Ectodermal cell (in vitro differentiated cells): ENCODE data around the gene LRRC3.

Experiments used
- H3K27ac ChIP-seq: 2 replicates; pipeline ENCODE4 v1.7.0; 2013; ENCODE audit warnings: mild to moderate bottlenecking, low read depth, low read length; ENCODE audit not compliant: insufficient read depth, poor library complexity, severe bottlenecking
- H3K27me3 ChIP-seq: 2 replicates; pipeline ENCODE4 v1.7.0; 2013; ENCODE audit warnings: mild to moderate bottlenecking, low read length; ENCODE audit not compliant: insufficient read depth, control insufficient read depth, poor library complexity, severe bottlenecking
- H3K36me3 ChIP-seq: one replicate; pipeline ENCODE4 v1.7.0; 2013; ENCODE audit warnings: low read length; ENCODE audit not compliant: control insufficient read depth, insufficient read depth
- H3K4me1 ChIP-seq: one replicate; pipeline ENCODE4 v1.7.0; 2013; ENCODE audit warnings: low read length; ENCODE audit not compliant: control insufficient read depth, insufficient read depth
- H3K4me3 ChIP-seq: 2 replicates; pipeline ENCODE4 v1.7.0; 2013; ENCODE audit warnings: low read depth, low read length, control low read depth; ENCODE audit not compliant: insufficient read depth
- H3K9me3 ChIP-seq: 2 replicates; pipeline ENCODE4 v1.7.0; 2013; ENCODE audit warnings: mild to moderate bottlenecking, low read length, moderate library complexity; ENCODE audit not compliant: control insufficient read depth
- WGBS, 2 experiments: methylation state at CpG; one replicate each; pipeline ENCODE4 v1.1.7; 2013; ENCODE audit warnings: missing lambda C conversion rate in 2 of 2; 5-methylcytosine and 5-hydroxymethylcytosine counted together

LRRC3 gene

GRCh38 chr21:44507673-44508425 is 52.5 kb downstream of the LRRC3 start:
- no peaks in the 10 kb centered on the region for H3K36me3 ChIP-seq
- H3K4me3 ChIP-seq = no peak overlapping the region
- peaks cover 3% of the 10 kb centered on the region for H3K27me3 ChIP-seq
- no peak overlapping the region for H3K27ac ChIP-seq
- H3K9me3 ChIP-seq = no peaks in the 10 kb centered on the region
- peaks cover 11% of the 10 kb centered on the region for H3K4me1 ChIP-seq
- WGBS, 2 experiments = 92 to 95% methylated on average over 24 to 25 of the region's 26 CpGs

- no peak overlapping the region for H3K4me3 ChIP-seq
- 93 to 94% methylated on average over 9 of the region's 9 CpGs for WGBS, 2 experiments
- no peak overlapping the region for H3K27ac ChIP-seq
- peaks cover 3% of the 10 kb centered on the region for H3K27me3 ChIP-seq
- peaks cover 11% of the 10 kb centered on the region for H3K4me1 ChIP-seq
- H3K9me3 ChIP-seq = no peaks in the 10 kb centered on the region
- H3K36me3 ChIP-seq = no peaks in the 10 kb centered on the region
Measured at GRCh38 chr21:44508426-44508710, 53.1 kb downstream of the LRRC3 start.

GRCh38 chr21:44508711-44509445 is 53.6 kb downstream of the LRRC3 start:
- H3K9me3 ChIP-seq = no peaks in the 10 kb centered on the region
- WGBS, 2 experiments = 94% methylated on average over 30 of the region's 30 CpGs
- no peak overlapping the region for H3K27ac ChIP-seq
- H3K4me1 ChIP-seq = peaks cover 11% of the 10 kb centered on the region
- peaks cover 3% of the 10 kb centered on the region for H3K27me3 ChIP-seq
- H3K4me3 ChIP-seq = no peak overlapping the region
- H3K36me3 ChIP-seq = no peaks in the 10 kb centered on the region

- no peak overlapping the region for H3K27ac ChIP-seq
- H3K27me3 ChIP-seq = peaks cover 3% of the 10 kb centered on the region
- H3K36me3 ChIP-seq = no peaks in the 10 kb centered on the region
- H3K4me3 ChIP-seq = no peak overlapping the region
- no peaks in the 10 kb centered on the region for H3K9me3 ChIP-seq
- peaks cover 11% of the 10 kb centered on the region for H3K4me1 ChIP-seq
- 92 to 93% methylated on average over 12 of the region's 12 CpGs for WGBS, 2 experiments
Measured at GRCh38 chr21:44509539-44509938, 54.2 kb downstream of the LRRC3 start.

- WGBS, 2 experiments = 67 to 71% methylated on average over 18 of the region's 18 CpGs
- no peaks in the 10 kb centered on the region for H3K36me3 ChIP-seq
- H3K27me3 ChIP-seq = peaks cover 3% of the 10 kb centered on the region
- H3K4me1 ChIP-seq = peaks cover 11% of the 10 kb centered on the region
- no peaks in the 10 kb centered on the region for H3K9me3 ChIP-seq
- H3K27ac ChIP-seq = no peak overlapping the region
- no peak overlapping the region for H3K4me3 ChIP-seq
Measured at GRCh38 chr21:44510109-44510507, 54.8 kb downstream of the LRRC3 start.

- Histone ChIP-seq H3K4me3 (peak overlapping the region; percentile 32), H3K27me3 (peaks cover 3% of the 10 kb centered on the region), H3K36me3 (no peaks in the 10 kb centered on the region), H3K9me3 (no peaks in the 10 kb centered on the region), H3K27ac (no peak overlapping the region), H3K4me1 (peaks cover 10% of the 10 kb centered on the region)
- 18 to 20% methylated on average over 36 of the region's 36 CpGs for WGBS, 2 experiments
Measured at GRCh38 chr21:44510508-44511218, 55.4 kb downstream of the LRRC3 start.

GRCh38 chr21:44511219-44511937 is 56.1 kb downstream of the LRRC3 start:
- H3K27ac ChIP-seq = no peak overlapping the region
- 93 to 95% methylated on average over 11 of the region's 11 CpGs for WGBS, 2 experiments
- no peaks in the 10 kb centered on the region for H3K36me3 ChIP-seq
- H3K4me3 ChIP-seq = no peak overlapping the region
- H3K27me3 ChIP-seq = peaks cover 3% of the 10 kb centered on the region
- peaks cover 3% of the 10 kb centered on the region for H3K4me1 ChIP-seq
- no peaks in the 10 kb centered on the region for H3K9me3 ChIP-seq
